ENCODE data around the gene FSTL3.
A peak's percentile ranks its signal among the peaks of the same experiment; 100 is the strongest.
"Not testable (repeated sequence)": the region's sequence is repeated elsewhere in the genome, so short reads cannot be mapped to it uniquely, and the experiment has no call there.

Gene FSTL3

DNA sequence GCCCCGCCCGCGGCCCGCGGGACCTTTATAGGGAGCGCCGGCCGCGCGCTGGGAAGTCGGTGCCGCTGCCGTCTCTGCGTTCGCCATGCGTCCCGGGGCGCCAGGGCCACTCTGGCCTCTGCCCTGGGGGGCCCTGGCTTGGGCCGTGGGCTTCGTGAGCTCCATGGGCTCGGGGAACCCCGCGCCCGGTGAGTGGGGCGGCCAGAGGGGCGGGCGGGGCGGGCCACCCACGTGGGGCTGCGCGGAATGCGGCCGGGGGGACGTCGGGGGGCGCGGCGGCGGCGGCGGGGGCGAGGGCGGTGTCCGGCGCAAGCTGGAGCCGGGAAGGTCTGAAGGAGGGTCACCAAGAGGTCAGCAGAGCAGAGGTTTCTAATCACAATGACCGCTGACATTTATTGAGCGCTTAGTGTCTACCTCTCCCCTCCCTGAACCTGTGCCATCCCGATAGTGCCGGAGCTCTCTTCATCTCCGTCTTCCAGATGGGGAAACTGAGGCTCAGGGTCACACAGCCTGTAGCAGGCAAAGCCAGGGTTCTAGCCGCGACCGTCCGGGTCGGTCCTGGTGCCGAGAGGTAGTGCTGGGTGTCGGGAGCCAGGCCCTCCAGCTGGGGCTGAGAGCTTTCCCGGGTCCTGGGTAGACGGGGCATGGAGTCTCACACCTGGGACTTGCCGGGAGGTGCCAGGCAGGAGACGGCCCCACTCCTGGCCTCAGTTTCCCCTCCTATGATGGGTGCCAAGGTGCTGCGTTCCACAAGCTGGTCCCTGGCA is at the start of gene FSTL3:
Gene FSTL3 (plus strand): TSS at position 54 of the 767 bp plus-strand sequence. CDS start 32 bp downstream, at position 86.
- DNase-seq, result no peak

DNA sequence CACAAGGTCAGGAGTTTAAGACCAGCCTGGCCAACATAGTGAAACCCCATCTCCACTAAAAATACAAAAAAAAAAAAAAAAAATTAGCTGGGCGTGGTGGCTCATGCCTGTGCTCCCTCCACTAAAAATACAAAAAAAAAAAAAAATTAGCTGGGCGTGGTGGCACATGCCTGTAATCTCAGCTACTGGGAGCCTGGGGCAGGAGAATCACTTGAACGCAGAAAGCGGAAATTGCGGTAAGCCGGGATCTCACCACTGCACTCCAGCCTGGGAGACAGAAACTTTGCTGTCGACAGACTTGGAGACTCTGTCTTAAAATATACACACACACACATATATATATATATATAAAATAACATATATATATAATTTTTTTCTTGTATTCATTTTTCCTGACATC is 49.6 kb upstream of the FSTL3 start:
- DNase-seq, result peak; percentile 93

DNA sequence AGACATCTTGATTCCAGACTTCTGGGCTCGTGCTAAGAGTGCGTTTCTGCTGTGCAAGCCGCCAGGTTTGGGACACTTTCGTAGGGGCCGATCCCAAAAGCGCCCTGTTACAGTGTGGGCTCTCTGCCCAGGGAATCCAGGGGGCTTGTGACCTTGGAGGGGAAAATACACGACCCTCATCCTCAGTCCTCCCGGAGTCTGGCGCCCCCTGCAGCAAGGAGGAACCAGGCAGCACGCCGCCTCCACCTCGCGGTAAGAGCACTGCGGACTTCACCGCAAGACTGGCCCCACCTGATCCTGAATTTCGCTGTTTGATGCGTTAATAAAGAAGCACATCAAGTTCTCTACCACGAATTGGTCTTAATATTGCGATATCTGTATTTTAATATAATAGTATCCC is 48.0 kb upstream of the FSTL3 start:
- no peak for DNase-seq

DNA sequence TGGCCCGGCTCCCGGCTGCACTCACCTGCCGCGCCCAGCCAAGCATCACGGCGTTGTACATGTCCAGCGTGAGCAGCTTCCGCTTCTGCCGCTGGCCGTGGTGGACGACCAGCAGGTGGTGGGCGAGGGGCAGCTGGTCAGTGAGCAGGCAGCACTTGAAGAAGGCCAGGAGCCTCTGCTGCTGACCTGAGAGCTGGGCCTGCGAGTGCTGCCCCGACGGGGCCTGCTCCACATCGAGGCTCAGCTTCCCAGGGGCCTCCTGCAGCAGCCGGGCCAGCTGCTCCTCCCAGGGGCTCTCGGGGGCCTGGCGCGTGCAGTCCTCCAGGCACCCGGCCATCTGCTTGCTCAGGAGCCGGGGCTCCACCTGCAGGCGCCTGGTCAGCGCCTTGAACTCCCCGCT is 46.7 kb upstream of the FSTL3 start:
- not testable (repeated sequence) for DNase-seq

DNA sequence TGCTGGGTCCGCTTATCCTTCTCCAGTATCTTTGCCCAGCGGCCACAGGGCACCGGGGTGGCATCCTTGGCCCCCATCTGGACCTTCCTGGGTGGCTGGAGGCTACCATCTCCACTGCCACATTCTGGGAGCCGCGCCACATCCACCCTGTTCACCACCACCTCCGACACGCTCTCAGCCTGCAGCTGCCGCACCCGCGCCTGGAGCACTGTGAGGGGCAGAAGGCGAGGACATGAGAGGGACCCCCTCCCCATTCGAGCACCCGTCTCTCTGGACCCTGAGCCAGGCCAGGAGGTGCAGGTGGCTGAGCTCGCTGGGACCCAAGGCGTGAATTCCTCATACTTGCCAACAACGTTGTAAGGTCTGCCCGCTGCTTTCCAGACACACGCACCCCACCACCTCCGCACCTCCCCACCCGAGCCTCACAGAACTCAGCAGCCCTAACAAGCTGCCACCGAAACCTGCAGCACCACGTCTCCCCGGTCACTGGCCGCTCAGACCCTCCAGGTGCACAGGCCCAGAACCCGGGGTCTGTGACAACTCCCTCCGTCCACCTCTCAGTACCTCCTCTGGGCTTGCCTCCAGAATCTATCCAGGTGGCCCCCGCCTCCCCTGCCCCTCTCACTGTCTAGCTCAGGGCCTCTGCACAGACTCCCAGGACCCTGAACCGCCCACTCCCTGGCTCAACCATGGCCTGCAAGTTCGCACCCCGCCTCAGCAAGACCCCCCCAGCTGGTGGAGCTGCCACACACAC is 46.1 kb upstream of the FSTL3 start:
- DNase-seq, result no peak

DNA sequence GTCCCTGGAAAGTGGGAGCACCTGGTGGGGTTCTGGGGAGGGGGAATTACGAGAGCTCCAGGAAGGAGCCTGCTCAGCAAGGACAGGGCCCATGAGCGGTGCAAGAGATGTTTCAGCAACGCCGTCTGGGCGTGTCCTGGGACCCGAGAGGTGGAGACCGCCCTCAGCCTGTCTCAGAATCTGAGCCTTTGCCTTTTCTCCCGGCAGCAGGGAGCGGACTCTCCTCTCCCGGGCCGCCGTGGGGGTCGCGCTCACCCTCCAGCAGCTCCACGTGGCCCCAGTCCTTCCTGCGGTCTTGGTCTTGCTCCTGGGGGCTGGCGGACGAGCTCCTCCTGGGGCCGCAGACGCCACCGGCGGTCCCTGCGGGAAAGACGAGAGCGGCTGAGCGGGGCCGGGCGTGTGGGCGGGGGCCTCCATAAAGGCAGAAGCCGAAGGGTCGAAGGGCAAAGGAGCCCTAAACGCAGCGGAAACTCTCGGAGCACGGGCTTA is 43.6 kb upstream of the FSTL3 start:
- peak; percentile 78 for DNase-seq

DNA sequence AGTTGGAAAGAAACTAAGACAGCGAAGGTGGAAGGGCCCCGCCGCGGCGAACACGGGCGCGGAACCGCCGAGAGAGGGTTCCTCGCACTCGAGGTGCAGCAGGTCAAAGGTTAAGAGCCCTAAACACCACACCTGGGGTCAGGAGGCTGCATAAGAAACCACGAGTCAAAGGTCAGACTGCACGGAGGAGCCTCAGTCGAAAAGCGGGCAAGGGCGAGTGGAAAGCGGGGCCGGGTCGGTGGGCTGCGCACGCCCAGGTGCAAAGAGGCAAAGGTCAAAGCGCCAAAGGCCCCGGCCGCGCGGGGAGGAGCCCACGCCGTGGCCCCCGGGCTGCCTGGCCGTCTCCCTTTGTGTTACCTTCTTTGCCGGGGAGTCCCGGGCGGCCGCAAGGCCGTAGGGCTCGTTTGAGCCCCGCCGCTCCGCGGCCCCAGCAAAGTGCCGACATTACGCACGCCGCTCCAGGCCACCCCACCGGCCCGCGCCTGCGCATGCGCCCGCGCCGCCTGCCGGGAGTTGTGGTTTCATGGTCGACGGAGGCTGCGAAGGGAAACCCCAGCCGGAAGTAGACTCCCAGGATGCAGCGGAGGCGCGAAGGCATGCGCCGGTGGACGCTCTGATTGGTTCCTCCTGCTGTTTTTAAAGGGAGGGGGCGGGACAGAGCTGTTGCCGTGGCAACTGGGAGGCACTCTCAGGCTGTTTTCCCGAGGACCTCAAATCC is 43.0 kb upstream of the FSTL3 start, which contains the start of gene POLRMT:
Gene POLRMT (minus strand): TSS at position 470 of the 718 bp plus-strand sequence. CDS start 25 bp downstream, at position 445.
- DNase-seq, result peak; percentile 99

DNA sequence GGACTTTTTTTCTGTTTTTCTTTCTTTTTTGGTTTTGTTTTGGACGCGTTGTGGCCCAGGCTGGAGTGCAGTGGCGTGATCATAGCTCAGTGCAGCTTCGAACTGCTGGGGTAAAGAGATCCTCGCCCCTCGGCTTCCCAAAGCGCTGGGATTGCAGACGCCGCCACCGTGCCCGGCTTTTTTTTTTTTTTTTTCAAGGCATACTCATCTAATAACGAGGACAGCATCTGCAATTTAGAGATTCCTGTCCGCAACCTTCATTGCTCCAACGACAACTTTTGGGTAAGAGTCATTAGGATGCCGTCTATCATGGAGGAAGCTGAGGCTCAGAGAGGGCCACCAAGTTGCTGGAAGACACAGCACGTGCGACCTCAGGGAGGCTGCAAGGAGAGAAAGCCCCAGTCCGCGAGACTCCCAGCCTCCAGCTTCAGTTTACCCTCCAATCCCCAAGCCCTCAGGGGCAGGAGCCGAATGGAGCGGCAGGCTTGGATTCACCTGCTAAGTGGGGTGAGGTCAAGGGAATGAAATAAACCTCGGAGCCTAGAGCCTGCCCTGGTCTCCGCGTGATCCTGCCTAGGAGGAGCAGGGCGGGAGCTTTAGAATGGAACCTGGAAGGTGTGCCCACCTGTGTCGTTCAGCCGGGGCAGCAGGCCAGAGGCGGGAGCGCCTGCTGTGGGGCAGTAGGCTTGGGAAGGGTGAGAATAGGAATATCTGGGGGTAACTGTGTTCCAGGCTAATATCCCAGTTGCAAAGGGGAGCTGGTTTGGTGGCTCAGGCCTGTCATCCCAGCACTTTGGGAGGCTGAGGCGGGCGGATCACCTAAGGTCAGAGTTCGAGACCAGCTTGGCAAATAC is 42.2 kb upstream of the FSTL3 start:
- DNase-seq, result no peak

DNA sequence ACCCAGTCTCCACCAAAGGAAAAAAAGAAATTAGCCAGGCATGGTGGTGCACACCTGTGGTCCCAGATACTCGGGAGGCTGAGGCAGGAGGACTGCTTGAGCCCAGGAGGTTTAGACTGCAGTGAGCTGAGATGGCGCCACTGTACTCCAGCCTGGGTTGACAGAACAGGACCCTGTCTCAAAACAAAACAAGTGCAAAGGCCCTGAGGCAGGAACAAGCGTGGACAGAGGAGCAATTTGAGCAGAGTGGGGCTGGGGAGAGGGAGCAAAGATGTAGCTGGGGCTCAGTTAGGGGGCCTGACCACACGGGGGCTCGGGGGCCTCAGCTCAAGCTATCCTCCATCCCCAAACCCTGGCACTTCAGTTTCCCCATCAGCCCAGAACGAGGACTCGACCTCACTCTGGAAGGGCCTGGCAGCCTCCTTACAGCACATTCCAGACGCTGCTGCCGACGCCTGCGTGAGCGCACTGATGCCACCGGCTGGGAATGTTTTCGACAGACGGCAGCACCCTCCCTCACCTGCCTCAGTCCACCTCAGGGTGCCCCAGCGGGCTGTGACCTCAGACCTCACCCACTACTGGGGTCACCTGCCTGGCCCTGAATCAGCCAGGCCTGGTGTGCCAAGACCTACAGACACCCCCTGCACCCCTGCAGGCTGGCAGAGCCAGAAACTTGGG is 41.1 kb upstream of the FSTL3 start:
- no peak for DNase-seq

DNA sequence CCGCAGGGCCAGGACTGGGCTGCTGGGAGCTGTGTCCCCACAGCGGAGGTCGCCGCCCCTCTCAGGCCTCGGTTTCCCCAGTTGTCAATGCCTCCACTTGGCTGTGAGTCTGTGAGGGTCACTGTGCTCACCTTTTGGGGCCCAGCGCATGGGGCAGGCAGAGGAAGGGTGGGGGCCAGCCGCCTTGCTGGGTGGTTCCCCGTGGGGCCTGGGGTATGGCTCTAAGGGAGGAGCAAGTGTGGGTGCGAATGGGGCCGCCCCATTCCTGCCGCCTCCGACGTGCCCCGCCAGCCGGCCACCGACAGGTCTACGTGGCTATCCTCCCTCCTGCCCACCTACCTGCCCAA is 37.3 kb upstream of the FSTL3 start:
- no peak for DNase-seq

DNA sequence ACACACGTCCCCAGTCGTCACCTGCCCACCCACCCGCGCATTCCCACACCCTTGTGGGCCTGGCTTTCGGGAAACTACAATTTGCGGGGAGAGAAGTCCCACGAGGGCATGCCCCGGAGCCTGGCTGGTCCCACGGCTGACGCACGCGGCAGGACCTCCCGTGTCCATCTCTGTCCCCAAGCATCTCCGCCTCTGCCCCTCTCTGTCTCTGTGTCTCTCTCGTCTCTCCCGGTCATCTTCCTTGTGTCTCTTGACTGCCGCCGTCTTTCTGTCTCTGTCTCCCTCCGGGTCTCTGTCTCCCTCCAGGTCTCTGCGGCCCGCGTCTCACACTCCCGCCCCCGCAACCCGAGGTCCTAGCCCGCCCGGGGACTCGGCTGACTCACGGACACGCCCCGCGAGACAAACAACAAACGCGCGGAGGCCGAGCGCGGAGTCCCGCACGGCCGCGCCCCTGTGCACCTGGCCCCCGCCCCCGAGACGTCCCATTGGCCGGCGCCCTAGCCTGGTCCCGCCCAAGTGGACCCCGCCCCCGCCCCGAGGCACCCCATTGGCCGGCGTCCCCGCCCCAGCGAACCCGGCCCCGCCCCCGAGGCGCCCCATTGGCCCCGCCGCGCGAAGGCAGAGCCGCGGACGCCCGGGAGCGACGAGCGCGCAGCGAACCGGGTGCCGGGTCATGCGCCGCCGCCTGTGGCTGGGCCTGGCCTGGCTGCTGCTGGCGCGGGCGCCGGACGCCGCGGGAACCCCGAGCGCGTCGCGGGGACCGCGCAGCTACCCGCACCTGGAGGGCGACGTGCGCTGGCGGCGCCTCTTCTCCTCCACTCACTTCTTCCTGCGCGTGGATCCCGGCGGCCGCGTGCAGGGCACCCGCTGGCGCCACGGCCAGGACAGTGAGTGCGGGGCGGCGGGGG is 36.7 kb upstream of the FSTL3 start, which contains the start of gene FGF22:
Gene FGF22 (plus strand): TSS at position 627 of the 908 bp plus-strand sequence. CDS start 47 bp downstream, at position 674.
- DNase-seq, result peak; percentile 76

DNA sequence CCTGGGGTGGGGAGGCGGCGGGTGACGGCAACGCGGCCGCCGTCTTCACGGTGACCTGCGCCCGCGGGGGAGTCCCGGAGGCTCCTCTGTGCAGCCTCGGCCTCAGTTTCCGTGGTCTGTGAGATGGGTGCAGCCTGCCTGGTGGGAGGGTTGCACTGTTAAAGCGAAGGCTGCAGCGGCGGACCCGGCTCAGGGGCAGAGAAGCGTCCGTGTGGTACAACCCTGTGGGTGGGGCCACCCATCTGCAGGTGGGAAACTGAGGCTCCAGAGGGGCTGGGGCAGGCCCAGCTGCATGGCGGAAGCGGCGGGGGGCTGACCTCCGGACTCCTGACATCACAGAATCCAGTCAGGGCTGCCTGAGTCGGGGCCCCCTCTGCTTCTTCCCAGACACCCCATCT is 36.0 kb upstream of the FSTL3 start:
- DNase-seq, result no peak

DNA sequence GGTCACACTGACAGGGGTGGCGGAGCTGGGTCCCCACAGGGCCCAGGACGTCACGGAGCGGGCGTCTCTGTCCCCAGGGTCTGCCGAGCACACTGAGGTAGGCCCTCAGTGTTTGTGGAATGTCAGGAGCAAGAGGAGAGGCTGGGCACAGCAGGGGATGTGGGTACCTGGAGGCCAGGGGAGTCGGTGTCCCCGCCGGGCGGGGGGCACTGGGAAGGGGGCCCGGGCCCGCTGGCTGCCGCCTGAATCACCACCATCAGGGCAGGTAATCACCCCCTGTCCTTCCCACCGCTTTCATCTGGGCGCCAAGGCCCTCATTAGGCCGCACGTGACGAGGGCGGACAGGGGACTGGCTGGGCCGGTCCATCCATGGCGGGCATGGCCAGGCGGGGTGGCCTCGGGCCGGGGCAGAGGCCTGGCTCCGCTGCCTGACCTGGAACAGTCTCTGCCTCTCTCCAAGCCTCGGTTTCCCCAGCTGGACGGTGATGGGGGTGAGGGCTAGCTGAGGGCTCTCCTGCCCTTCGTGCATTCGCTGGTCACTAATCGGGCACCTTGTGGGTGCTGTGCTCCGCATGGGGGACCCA is 35.5 kb upstream of the FSTL3 start:
- DNase-seq, result no peak

DNA sequence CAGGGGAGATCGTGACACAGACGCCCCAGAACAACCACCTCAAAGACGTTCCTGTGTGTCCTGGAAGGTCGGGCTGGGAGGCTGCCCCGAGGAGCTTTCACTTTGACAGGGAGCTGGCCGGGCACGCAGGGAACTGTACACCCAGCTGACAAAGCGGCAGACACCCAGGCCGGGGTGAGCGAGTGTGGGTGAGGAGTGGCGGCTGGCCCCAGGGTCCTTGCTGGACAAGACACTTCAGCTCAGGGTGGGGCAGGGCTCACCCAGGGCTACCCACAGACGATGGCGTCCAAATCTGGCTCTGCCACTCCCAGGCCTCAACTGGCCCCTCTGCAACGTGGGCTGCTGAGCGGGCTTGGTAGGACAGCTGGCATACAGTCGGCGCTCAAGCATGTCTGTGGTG is 34.5 kb upstream of the FSTL3 start:
- no peak for DNase-seq

DNA sequence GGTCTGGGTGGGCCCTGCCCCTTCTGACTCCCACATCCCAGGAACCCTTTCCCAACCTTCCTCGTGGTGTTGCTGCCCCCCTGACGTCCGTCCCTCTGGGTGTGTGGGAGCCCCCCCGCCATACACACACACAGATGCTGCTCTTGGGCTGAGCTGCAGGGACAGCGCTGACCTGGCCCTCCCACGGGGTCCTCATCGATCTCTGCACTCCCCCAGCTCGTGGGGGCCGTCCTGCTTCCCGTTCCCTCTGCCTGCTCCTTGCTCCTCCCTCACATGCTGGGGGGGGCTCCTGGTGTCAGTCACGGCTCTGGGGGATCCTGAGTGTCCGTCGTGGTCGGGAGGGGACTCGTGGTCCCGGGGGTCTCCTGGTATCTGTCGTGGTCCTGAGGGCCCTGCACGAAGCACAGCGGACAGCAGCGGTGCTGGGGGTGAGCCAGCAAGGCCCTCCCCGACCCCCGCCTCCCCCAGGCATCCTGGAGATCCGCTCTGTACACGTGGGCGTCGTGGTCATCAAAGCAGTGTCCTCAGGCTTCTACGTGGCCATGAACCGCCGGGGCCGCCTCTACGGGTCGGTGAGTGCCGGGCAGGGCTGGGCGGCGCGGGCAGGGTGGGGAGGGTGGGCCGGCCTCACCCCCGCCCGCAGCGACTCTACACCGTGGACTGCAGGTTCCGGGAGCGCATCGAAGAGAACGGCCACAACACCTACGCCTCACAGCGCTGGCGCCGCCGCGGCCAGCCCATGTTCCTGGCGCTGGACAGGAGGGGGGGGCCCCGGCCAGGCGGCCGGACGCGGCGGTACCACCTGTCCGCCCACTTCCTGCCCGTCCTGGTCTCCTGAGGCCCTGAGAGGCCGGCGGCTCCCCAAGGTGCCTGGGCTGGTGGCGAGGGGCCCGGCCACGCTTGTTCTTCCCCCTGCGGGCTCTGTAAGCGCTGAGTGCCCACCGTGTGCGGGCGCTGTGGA is 33.1 kb upstream of the FSTL3 start:
- DNase-seq, result no peak

DNA sequence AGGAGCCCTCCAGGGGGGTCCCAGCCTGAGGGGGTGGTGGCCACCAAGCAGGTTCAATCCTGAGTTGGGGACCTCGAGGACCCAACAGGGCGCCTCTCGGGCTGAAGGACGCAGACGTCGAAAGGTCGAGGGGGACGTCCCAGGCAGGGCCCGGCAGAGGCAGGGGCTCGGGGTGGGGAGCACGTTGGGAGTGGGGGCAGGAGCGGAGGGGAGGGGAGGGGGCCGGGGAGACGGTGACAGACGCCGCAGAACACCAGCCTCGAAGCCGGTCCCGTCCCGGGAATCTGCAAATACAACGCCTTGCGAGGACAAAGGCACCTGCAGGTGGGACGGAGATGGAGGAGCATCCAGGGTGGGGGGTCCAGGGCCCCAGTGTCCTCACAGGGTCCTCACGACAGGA is 32.5 kb upstream of the FSTL3 start:
- no peak for DNase-seq

DNA sequence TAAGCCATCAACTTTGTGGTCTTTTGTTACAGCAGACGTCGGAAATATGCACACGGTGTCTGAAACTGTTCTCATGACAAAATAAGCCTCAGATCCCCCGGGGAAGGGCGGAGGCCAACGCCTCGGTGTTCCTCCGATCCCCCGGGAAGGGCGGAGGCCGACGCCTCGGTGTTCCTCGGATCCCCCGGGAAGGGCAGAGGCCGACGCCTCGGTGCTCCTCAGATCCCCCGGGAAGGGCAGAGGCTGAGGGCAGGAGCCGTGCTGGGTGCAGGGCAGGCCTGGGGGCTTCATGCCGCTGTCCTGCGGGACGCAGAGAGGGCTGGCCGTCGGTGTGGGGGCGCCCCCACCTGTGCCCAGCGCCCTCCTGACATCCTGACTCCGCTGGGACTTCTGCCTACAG is 31.8 kb upstream of the FSTL3 start:
- no peak for DNase-seq

DNA sequence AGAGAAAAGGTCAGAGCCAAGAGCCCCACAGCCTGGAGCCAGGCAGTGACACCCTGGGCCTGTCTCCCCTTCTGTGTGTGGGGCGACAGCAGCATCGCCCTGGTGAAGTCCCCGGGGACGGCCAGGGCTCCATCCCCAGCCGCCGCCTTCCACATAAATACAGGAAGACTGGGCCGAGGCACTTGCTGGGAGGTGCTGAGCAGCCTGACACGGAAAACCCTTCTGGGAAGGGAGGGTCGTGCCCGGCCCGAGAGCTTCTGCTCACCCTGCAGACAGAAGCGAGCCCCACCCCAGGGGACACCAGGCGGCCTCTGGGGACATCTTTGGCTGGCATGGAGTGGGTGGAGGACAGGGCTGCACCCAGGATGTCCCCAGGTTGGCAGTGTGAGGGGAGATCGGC is 31.4 kb upstream of the FSTL3 start:
- no peak for DNase-seq

All from MV-4-11 (cell line).